Measurements from ENCODE around the gene SERTAD3. TPM values are rescaled to one million over a fixed set of nuclear protein-coding genes. Genes with fewer than 3 reads are reported as not detected.

Gene SERTAD3, protein sequence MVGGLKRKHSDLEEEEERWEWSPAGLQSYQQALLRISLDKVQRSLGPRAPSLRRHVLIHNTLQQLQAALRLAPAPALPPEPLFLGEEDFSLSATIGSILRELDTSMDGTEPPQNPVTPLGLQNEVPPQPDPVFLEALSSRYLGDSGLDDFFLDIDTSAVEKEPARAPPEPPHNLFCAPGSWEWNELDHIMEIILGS
- 45.2 and 52.2 TPM in 2 replicates for total RNA-seq (2022)
- percentile 94 among the genes with signal in this experiment for Bru-seq, nascent RNA
- BruChase-seq, experiment 1, labeled RNA remaining after a 2-hour chase, result percentile 93 among the genes with signal in this experiment
- percentile 80 among the genes with signal in this experiment for BruChase-seq, experiment 2, labeled RNA remaining after a 6-hour chase
- long read RNA-seq, transcript SERTAD3-201 (2 exons, 1,734 nt), result major isoform, 42 of 51 reads
- long read RNA-seq, partial matches to known transcripts, result 4 of 51 reads
- long read RNA-seq, other reads (novel, unspliced or antisense), result 4 of 51 reads

DNA sequence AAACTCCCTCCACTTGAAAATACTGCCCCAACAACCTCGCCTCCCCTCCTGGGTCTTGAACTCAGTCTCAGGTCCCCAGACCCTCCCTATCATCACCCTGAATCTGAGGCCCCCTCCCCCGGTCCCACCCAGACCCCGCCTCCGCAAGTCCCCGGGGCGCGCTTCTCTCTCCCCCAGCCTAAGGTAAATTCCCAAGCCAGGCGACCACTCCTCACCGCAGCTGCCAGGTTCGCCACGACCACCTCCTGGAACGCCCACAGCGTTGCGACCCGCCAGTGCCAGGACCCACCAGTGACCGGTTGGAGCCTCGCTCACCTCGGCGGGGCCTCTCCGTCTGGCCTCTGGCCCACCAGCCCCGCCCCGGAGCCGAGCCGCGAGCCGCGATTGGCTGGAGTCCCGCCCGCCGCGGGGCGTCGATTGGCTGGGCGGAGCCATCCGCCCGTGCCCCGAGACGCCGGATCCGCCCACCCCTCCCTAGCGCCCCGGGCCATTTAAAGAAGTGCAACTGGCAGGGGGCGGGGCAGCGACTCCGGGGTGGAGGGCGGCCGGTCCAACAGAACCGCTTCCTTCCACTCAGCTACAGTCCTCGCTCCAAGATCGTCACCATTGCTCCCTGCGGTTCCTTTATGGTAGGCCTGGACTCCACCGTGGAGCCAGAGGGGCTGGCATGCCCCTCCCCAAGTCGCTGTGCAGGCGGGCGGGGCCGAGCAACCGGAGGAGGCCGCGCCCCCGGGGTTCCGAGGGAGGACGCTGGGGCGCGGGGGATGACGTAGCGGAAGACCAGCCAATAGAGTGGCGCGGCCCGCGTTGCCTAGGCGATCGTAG is at the start of gene SERTAD3:
SERTAD3 (minus strand) TSS at position 336 of the 825 bp plus-strand sequence. CDS start 2,255 bp downstream, outside the sequence.
- Mint-ChIP-seq H3K4me3 (ENCODE audit: unreplicated experiment) (peak within 1 kb of the TSS; percentile 97), H3K36me3 (ENCODE audit: insufficient read depth, unreplicated experiment) (peaks cover 56% of the 10 kb centered on the region), H3K4me1 (ENCODE audit: low read depth, unreplicated experiment) (peaks cover 9% of the 10 kb centered on the region), H3K9me3 (ENCODE audit: unreplicated experiment) (no peaks in the 10 kb centered on the region), H3K27ac (ENCODE audit: unreplicated experiment) (peak within 1 kb of the TSS; percentile 98), H3K27me3 (ENCODE audit: insufficient read depth, unreplicated experiment) (no peaks in the 10 kb centered on the region)
- no peaks in the 10 kb centered on the region for H3K27me3 ChIP-seq (replicated peaks; ENCODE audit: control insufficient read depth, insufficient read depth, low read length)
- H3K4me3 ChIP-seq (ENCODE audit: low read depth, low read length), result peak within 1 kb of the TSS; percentile 90
- DNase-seq, result peak; percentile 97 to 99
- H3K9me3 ChIP-seq, result no peaks in the 10 kb centered on the region
- peaks cover 23% of the 10 kb centered on the region for H3K4me1 ChIP-seq
- H3K36me3 ChIP-seq (ENCODE audit: control insufficient read depth, insufficient read depth, low read length), result peaks cover 10% of the 10 kb centered on the region
- no TSS peak for BruUV-seq (replicated peaks)
- TF ChIP-seq, protein P1, sequence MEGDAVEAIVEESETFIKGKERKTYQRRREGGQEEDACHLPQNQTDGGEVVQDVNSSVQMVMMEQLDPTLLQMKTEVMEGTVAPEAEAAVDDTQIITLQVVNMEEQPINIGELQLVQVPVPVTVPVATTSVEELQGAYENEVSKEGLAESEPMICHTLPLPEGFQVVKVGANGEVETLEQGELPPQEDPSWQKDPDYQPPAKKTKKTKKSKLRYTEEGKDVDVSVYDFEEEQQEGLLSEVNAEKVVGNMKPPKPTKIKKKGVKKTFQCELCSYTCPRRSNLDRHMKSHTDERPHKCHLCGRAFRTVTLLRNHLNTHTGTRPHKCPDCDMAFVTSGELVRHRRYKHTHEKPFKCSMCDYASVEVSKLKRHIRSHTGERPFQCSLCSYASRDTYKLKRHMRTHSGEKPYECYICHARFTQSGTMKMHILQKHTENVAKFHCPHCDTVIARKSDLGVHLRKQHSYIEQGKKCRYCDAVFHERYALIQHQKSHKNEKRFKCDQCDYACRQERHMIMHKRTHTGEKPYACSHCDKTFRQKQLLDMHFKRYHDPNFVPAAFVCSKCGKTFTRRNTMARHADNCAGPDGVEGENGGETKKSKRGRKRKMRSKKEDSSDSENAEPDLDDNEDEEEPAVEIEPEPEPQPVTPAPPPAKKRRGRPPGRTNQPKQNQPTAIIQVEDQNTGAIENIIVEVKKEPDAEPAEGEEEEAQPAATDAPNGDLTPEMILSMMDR (IDR thresholded peaks at IDR 0.05; ENCODE audit: insufficient read depth in 1 of 2, low read depth in 1 of 2, low read length in 1 of 2, severe bottlenecking in 1 of 2, unreplicated experiment in 1 of 2), result no peak
- ChIA-PET POLR2A (interaction anchor here (1.0 to 2.6 kb wide), 5 partner anchors 9 to 160 kb away, joined by 8 to 17 read pairs (median 10); partner anchors contain the start of gene BLVRB), CTCF (interaction anchor here (0.6 to 2.1 kb wide), 5 partner anchors 9 to 1393 kb away, joined by 3 to 17 read pairs (median 8); partner anchors contain the start of gene BLVRB)
- intact Hi-C loops (cut with micrococcal nuclease; ENCODE audit: unreplicated experiment), result loop anchor here (1.0 kb wide), 7 partner anchors 11 to 139 kb away; partner anchors contain the start of genes BLVRB, C19orf47 and PLD3

- no peak overlapping the region for H3K4me3 Mint-ChIP-seq (ENCODE audit: unreplicated experiment)
- ChIA-PET POLR2A (interaction anchor here (0.6 kb wide), 1 partner anchor 77 kb away, joined by 8 read pairs; no protein-coding TSS in a partner anchor), CTCF (no interaction called here)
- no peak overlapping the region for H3K27ac Mint-ChIP-seq (ENCODE audit: unreplicated experiment)
- Histone ChIP-seq H3K36me3 (ENCODE audit: control insufficient read depth, insufficient read depth, low read length) (no peaks in the 10 kb centered on the region), H3K9me3 (no peaks in the 10 kb centered on the region), H3K27me3 (replicated peaks; ENCODE audit: control insufficient read depth, insufficient read depth, low read length) (no peaks in the 10 kb centered on the region), H3K4me3 (ENCODE audit: low read depth, low read length) (no peak overlapping the region), H3K4me1 (no peaks in the 10 kb centered on the region)
- TF ChIP-seq, protein P1 (IDR thresholded peaks at IDR 0.05; ENCODE audit: insufficient read depth in 1 of 2, low read depth in 1 of 2, low read length in 1 of 2, severe bottlenecking in 1 of 2, unreplicated experiment in 1 of 2), result no peak
- intact Hi-C loops (cut with micrococcal nuclease; ENCODE audit: unreplicated experiment), result no loop called here
- H3K27me3 Mint-ChIP-seq (ENCODE audit: insufficient read depth, unreplicated experiment), result peaks cover 8% of the 10 kb centered on the region
- peaks cover 4% of the 10 kb centered on the region for H3K4me1 Mint-ChIP-seq (ENCODE audit: low read depth, unreplicated experiment)
- H3K9me3 Mint-ChIP-seq (ENCODE audit: unreplicated experiment), result no peaks in the 10 kb centered on the region
- no TSS peak for BruUV-seq (replicated peaks)
- no peaks in the 10 kb centered on the region for H3K36me3 Mint-ChIP-seq (ENCODE audit: insufficient read depth, unreplicated experiment)
- DNase-seq, result no peak
Measured at GRCh38 chr19:40493778-40494177, 49.6 kb upstream of the SERTAD3 start.

DNA sequence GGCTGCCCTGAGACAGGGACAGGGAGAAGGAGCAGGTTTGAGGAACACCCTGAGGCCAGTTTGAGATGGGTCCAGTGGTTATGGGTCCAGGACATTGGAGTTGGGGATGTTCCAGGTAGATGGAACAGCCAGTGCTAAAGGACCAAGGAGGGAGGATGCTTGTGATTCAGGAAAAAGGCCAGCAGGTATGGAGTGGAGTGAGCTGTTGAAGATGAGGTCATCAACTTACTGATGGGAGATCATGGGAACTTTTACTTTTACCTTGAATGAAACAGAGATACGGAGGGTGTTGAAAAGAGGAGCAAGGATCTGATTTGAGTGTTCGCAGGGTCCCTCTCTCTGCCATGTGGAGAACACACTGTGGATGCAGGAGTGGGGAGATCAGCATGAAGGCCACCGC is 48.1 kb upstream of the SERTAD3 start:
- H3K36me3 Mint-ChIP-seq (ENCODE audit: insufficient read depth, unreplicated experiment), result peaks cover 5% of the 10 kb centered on the region
- Histone ChIP-seq H3K27me3 (replicated peaks; ENCODE audit: control insufficient read depth, insufficient read depth, low read length) (no peaks in the 10 kb centered on the region), H3K4me3 (ENCODE audit: low read depth, low read length) (no peak overlapping the region), H3K4me1 (no peaks in the 10 kb centered on the region), H3K9me3 (no peaks in the 10 kb centered on the region), H3K36me3 (ENCODE audit: control insufficient read depth, insufficient read depth, low read length) (no peaks in the 10 kb centered on the region)
- peaks cover 4% of the 10 kb centered on the region for H3K4me1 Mint-ChIP-seq (ENCODE audit: low read depth, unreplicated experiment)
- TF ChIP-seq, protein P1 (IDR thresholded peaks at IDR 0.05; ENCODE audit: insufficient read depth in 1 of 2, low read depth in 1 of 2, low read length in 1 of 2, severe bottlenecking in 1 of 2, unreplicated experiment in 1 of 2), result no peak
- intact Hi-C loops (cut with micrococcal nuclease; ENCODE audit: unreplicated experiment), result no loop called here
- DNase-seq, result no peak
- no peaks in the 10 kb centered on the region for H3K9me3 Mint-ChIP-seq (ENCODE audit: unreplicated experiment)
- POLR2A ChIA-PET, result no interaction called here
- H3K27ac Mint-ChIP-seq (ENCODE audit: unreplicated experiment), result no peak overlapping the region
- no TSS peak for BruUV-seq (replicated peaks)
- H3K27me3 Mint-ChIP-seq (ENCODE audit: insufficient read depth, unreplicated experiment), result peaks cover 8% of the 10 kb centered on the region
- CTCF ChIA-PET, result interaction anchor here (1.0 kb wide), 1 partner anchor 11 kb away, joined by 3 read pairs; no protein-coding TSS in a partner anchor
- no peak overlapping the region for H3K4me3 Mint-ChIP-seq (ENCODE audit: unreplicated experiment)
